Activated T-cell treated with anti-CD3 and anti-CD28 coated beads for 48 hours (primary cell): Measurements from ENCODE around the gene EFCAB8.
"Not testable (repeated sequence)": the region's sequence is repeated elsewhere in the genome, so short reads cannot be mapped to it uniquely, and the experiment has no call there.

Experiments used
- DNase-seq: peaks from one replicate; pipeline ENCODE4 v3.0.0-alpha.2; 2020; ENCODE audit warnings: low read depth

EFCAB8 gene

GRCh38 chr20:32888636-32889035, 29.9 kb downstream of the EFCAB8 start:
- DNase-seq = no peak

- DNase-seq = no peak
These were observed 30.6 kb downstream of the EFCAB8 start for GRCh38 chr20:32889281-32889680.

GRCh38 chr20:32891491-32891890, 32.8 kb downstream of the EFCAB8 start:
- DNase-seq = no peak

GRCh38 chr20:32891926-32892660, 33.4 kb downstream of the EFCAB8 start:
- no peak for DNase-seq

- no peak for DNase-seq
These were observed 34.7 kb downstream of the EFCAB8 start for GRCh38 chr20:32893263-32894025.

- no peak for DNase-seq
These were observed 35.3 kb downstream of the EFCAB8 start for GRCh38 chr20:32894026-32894483.

- no peak for DNase-seq
These were observed 36.1 kb downstream of the EFCAB8 start for GRCh38 chr20:32894711-32895355.

GRCh38 chr20:32896521-32897280, 38.0 kb downstream of the EFCAB8 start:
- DNase-seq = no peak

- DNase-seq = no peak
These were observed 40.0 kb downstream of the EFCAB8 start for GRCh38 chr20:32898729-32899128.

GRCh38 chr20:32902456-32903420, 44.0 kb downstream of the EFCAB8 start:
- DNase-seq = peak; percentile 44

- no peak for DNase-seq
These were observed 45.0 kb downstream of the EFCAB8 start for GRCh38 chr20:32903666-32904175.

GRCh38 chr20:32904678-32905077, 46.0 kb downstream of the EFCAB8 start:
- not testable (repeated sequence) for DNase-seq

GRCh38 chr20:32906200-32906599, 47.5 kb downstream of the EFCAB8 start:
- DNase-seq = no peak

- DNase-seq = no peak
These were observed 48.3 kb downstream of the EFCAB8 start for GRCh38 chr20:32906871-32907495.

GRCh38 chr20:32907886-32908285, 49.2 kb downstream of the EFCAB8 start:
- DNase-seq = no peak

GRCh38 chr20:32908334-32909292, 49.9 kb downstream of the EFCAB8 start:
- DNase-seq = no peak

- no peak for DNase-seq
These were observed 50.7 kb downstream of the EFCAB8 start for GRCh38 chr20:32909451-32909850.

GRCh38 chr20:32909896-32910571, 51.3 kb downstream of the EFCAB8 start:
- no peak for DNase-seq
